ENCODE results near the gene SNIP1. TPM values are rescaled to one million over a fixed set of nuclear protein-coding genes. Genes with fewer than 3 reads are reported as not detected.

SNIP1 gene, protein sequence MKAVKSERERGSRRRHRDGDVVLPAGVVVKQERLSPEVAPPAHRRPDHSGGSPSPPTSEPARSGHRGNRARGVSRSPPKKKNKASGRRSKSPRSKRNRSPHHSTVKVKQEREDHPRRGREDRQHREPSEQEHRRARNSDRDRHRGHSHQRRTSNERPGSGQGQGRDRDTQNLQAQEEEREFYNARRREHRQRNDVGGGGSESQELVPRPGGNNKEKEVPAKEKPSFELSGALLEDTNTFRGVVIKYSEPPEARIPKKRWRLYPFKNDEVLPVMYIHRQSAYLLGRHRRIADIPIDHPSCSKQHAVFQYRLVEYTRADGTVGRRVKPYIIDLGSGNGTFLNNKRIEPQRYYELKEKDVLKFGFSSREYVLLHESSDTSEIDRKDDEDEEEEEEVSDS
- total RNA-seq (10 to 100 TPM in 1 of 4 donors, 1 to 10 TPM in 3; 8.1 to 11.9 (median 9.3) TPM), polyA plus RNA-seq (1 to 10 TPM; 4.1 to 8.0 (median 7.4) TPM)
- long read RNA-seq, donor 1, full-length matches to known transcripts: 2 of 2 reads
- long read RNA-seq, donor 1, partial matches to known transcripts: 0 of 2 reads
- long read RNA-seq, donor 1, other reads (novel, unspliced or antisense): 0 of 2 reads
- long read RNA-seq, donor 2, full-length matches to known transcripts: 2 of 4 reads
- long read RNA-seq, donor 2, partial matches to known transcripts: 0 of 4 reads
- long read RNA-seq, donor 2, other reads (novel, unspliced or antisense): 2 of 4 reads

DNA sequence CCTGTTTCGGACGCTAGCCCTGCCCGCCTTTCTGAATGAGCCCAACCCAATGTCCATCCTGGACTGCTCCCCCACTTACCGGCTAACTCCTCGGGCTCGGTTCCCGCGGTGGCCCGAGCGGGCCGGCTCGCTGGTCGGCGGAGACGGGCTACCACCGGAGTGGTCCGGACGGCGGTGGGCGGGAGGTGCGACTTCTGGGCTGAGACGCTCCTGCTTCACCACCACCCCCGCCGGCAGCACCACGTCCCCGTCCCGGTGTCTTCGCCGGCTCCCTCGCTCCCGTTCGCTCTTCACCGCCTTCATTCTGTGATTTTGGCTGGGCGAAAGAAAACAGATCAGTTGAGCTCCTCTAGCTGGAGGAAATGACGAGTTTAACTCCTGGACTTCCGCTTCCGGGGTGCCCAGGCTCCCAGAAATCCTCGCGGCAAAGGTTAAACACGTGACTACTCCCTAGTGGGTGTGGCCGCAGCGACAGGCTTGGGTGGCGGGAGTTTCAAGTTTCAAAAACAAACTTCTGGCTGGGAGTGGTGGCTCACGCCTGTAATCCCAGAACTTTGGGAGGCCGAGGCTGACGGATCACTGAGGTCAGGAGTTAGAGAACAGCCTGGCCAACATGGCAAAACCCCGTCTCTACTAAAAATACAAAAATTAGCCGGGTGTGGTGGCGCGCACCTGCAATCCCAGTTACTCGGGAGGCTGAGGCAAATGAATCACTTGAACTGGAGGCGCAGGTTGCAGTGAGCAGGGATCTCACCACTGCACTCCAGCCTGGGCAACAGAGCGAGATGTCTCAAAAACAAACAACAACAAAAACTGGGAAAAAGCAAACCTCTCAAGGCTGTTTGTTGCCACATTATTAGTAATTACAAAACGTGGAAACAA, at the start of gene SNIP1:
TSS of gene SNIP1 (minus strand) at position 367 of the 882 bp plus-strand sequence. CDS start at position 303, 64 bp downstream.
- Histone ChIP-seq H3K27ac (peak within 1 kb of the TSS; percentile 97), H3K36me3 (ENCODE audit: insufficient read depth in 1 of 2, low read depth in 1 of 2) (peaks cover 4 to 36% of the 10 kb centered on the region in 2 donors), H3K9me3 (no peaks in the 10 kb centered on the region), H3K4me3 (peak within 1 kb of the TSS; percentile 95), H3K27me3 (ENCODE audit: insufficient read depth in 3 of 3, low read length in 2 of 3) (no peaks in the 10 kb centered on the region), H3K4me1 (peaks cover 20% of the 10 kb centered on the region)
- 12% methylated on average over 53 to 54 of the region's 54 CpGs for WGBS, 3 donors
- intact Hi-C loops (cut with DNase I): loop anchor here in 1 of 2 donors (5.0 kb wide), 1 partner anchor 38 kb away; no protein-coding TSS in a partner anchor
- peak; percentile 97 to 98 (median 98) for ATAC-seq
- peak; percentile 91 to 95 for DNase-seq
- TF ChIP-seq, protein P1, sequence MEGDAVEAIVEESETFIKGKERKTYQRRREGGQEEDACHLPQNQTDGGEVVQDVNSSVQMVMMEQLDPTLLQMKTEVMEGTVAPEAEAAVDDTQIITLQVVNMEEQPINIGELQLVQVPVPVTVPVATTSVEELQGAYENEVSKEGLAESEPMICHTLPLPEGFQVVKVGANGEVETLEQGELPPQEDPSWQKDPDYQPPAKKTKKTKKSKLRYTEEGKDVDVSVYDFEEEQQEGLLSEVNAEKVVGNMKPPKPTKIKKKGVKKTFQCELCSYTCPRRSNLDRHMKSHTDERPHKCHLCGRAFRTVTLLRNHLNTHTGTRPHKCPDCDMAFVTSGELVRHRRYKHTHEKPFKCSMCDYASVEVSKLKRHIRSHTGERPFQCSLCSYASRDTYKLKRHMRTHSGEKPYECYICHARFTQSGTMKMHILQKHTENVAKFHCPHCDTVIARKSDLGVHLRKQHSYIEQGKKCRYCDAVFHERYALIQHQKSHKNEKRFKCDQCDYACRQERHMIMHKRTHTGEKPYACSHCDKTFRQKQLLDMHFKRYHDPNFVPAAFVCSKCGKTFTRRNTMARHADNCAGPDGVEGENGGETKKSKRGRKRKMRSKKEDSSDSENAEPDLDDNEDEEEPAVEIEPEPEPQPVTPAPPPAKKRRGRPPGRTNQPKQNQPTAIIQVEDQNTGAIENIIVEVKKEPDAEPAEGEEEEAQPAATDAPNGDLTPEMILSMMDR (IDR thresholded peaks at IDR 0.05): no peak

DNA sequence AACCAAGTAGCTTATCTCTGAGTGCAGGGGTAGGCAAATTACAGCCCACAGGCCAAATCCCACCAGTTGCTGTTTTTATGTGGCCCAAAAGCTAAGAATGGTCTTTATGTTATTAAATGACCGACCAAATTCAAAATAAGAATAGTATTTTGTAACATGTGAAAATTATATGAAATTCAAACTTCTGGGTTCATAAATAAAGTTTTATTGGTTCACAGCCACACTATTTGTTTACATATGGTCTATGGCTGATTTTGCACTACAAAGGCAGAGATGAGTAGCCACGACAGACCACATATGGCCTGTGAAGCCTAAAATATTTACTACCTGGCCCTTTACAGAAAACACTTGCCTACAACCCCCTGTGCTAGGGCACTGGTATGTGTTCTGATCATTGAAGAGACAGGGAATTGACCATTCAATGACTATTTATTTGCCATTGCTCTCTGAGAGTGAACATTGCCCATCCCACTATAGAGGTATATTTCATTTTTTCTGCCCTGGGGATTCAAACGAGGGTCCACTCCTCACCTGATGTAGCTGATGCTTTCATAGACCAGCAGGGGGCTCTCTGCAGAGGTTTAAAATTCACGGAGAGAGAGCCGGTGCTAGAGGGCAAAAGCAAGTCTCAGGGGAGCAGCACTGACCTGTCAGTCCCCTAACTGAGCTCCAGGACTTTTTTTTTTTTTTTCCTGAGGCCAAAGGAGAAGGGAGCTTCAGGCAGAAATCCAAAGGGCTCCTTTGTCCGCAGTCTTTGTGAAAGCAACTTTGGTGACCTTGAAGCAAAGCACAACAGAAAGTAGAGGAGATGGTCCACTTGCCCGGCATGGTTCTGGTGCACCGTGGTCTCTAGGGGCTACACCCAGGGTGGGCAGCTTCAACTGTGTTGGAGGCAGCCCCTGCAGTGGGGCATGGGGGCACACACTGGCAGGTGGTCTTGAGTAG, 48.9 kb upstream of the SNIP1 start:
- Histone ChIP-seq H3K9me3 (no peaks in the 10 kb centered on the region), H3K27ac (no peak overlapping the region), H3K36me3 (ENCODE audit: insufficient read depth in 1 of 2, low read depth in 1 of 2) (no peaks in the 10 kb centered on the region), H3K27me3 (ENCODE audit: insufficient read depth in 3 of 3, low read length in 2 of 3) (peaks cover 0 to 10% (median 2%) of the 10 kb centered on the region in 3 donors), H3K4me3 (no peak overlapping the region), H3K4me1 (no peaks in the 10 kb centered on the region)
- peak in 1 of 4 donors; percentile 60 for ATAC-seq
- 29 to 32% (median 29%) methylated on average over 8 of the region's 8 CpGs for WGBS, 3 donors
- no peak for DNase-seq
- intact Hi-C loops (cut with DNase I): loop anchor here in 1 of 2 donors (1.0 kb wide), 1 partner anchor 80 kb away; no protein-coding TSS in a partner anchor
- TF ChIP-seq, protein P1 (IDR thresholded peaks at IDR 0.05): peak; percentile 54

DNA sequence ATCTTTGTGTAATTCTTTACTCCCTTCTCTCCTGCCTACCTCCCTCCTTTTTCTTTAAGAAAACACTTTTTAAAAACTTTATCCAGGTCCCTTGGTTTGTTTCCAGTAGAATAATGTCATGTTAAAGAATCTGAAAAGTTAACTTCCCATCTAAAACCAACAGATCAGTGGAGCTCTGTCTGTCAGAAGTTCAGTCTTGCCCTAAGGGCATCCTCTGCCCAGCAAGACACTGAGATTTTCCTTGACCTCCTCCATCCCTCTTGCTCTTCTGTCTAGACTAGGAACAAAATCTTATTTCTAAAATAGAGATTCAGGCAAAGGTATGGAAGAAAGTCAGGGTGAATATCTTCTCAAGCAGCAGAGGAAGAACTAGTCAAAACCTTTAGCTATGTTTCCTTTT, 47.3 kb upstream of the SNIP1 start:
- DNase-seq (no peak), ATAC-seq (no peak)
- Histone ChIP-seq H3K27me3 (ENCODE audit: insufficient read depth in 3 of 3, low read length in 2 of 3) (peaks cover 0 to 2% (median 0%) of the 10 kb centered on the region in 3 donors), H3K27ac (no peak overlapping the region), H3K4me3 (no peak overlapping the region), H3K36me3 (ENCODE audit: insufficient read depth in 1 of 2, low read depth in 1 of 2) (no peaks in the 10 kb centered on the region), H3K4me1 (peaks cover 3% of the 10 kb centered on the region), H3K9me3 (no peaks in the 10 kb centered on the region)
- intact Hi-C loops (cut with DNase I): no loop called here
- TF ChIP-seq, protein P1 (IDR thresholded peaks at IDR 0.05): no peak

All from psoas muscle (tissue), 8 donors.